K562 (cell line): Measurements from ENCODE around the gene TUT4. TPM values are rescaled to one million over a fixed set of nuclear protein-coding genes. Genes with fewer than 3 reads are reported as not detected.
A peak's percentile ranks its signal among the peaks of the same experiment; 100 is the strongest.

Source experiments
- ATAC-seq: fragments of 200-7000 bp; cut with Tn5 transposase; 3 replicates; pipeline ENCODE4 v1.9.1; 2020; ENCODE audit warnings: moderate library complexity
- BruUV-seq: library from RNA; stranded (reverse); fragments of 400-500 nt; replicated peaks from 2 replicates; lab custom pipeline; 2021; lab: Mats Ljungman, UMichigan
- CTCF ChIA-PET: fragments of 300-600 bp; formaldehyde crosslinking; extraction: SDS; loops from one replicate; lab custom pipeline; 2021; ENCODE audit warnings: low intra/inter-chr PET ratio; lab: Yijun Ruan, JAX
- POLR2A ChIA-PET: fragments of 300-600, 350-650 bp; sonication (Branson Sonifier 250); formaldehyde crosslinking; extraction: SDS; loops from one replicate; lab custom pipeline; 2021; ENCODE audit warnings: antibody characterized with exemption, inconsistent platforms; lab: Yijun Ruan, JAX
- DNase-seq, 4 experiments: peaks; one replicate each; pipeline versions ENCODE4 v3.0.0 to v3.0.0-alpha.2; 2011 to 2018; ENCODE audit warnings: low spot score in 3 of 4, mixed read lengths in 3 of 4; ENCODE audit errors: extremely low read depth in 1 of 4
- FAIRE-seq: peaks from 2 replicates; lab custom pipeline; 2011; peaks lifted over from hg19 to GRCh38; lab: Jason Lieb, UNC
- H2AFZ ChIP-seq: 2 replicates; pipeline ENCODE4 v1.6.0; 2011; ENCODE audit warnings: low read depth, low read length, control low read depth, inconsistent platforms
- H3K27ac ChIP-seq: fragments of 200-600 bp; 3 replicates; pipeline ENCODE4 v1.8.0; 2011; ENCODE audit warnings: low read depth, mild to moderate bottlenecking, control low read depth, inconsistent platforms, low read length, moderate library complexity, mixed read lengths; ENCODE audit errors: extremely low read depth
- H3K27me3 ChIP-seq, 2 experiments: fragments of 300-600 bp in 1 of 2; 2 replicates in 1 of 2; 3 replicates in 1 of 2; pipeline versions ENCODE4 v1.6.0 to v1.8.0; 2011; ENCODE audit warnings: inconsistent platforms in 2 of 2, low read length in 2 of 2, mild to moderate bottlenecking in 1 of 2, mixed read lengths in 1 of 2, moderate library complexity in 1 of 2; ENCODE audit not compliant: control insufficient read depth in 2 of 2, insufficient read depth in 2 of 2
- H3K36me3 ChIP-seq: fragments of 300-600 bp; 3 replicates; pipeline ENCODE4 v1.8.0; 2011; ENCODE audit warnings: mild to moderate bottlenecking, low read length, inconsistent platforms; ENCODE audit not compliant: control insufficient read depth, insufficient read depth
- H3K4me1 ChIP-seq, 2 experiments: fragments of 200-600 bp in 1 of 2; replicated peaks in 1 of 2; 2 replicates in 1 of 2; 3 replicates in 1 of 2; pipeline versions ENCODE4 v1.5.1 to v1.8.0; 2011; ENCODE audit warnings: inconsistent platforms in 2 of 2, low read length in 2 of 2, mild to moderate bottlenecking in 1 of 2, mixed read lengths in 1 of 2, moderate library complexity in 1 of 2; ENCODE audit not compliant: control insufficient read depth in 2 of 2, insufficient read depth in 2 of 2
- H3K4me2 ChIP-seq: 2 replicates; pipeline ENCODE4 v1.6.1; 2011; ENCODE audit warnings: low read length, control low read depth, inconsistent platforms, mixed read lengths; ENCODE audit not compliant: insufficient read depth
- H3K4me3 ChIP-seq: fragments of 200-600 bp; sonication (generic), shearing (Covaris generic); 2 replicates; pipeline ENCODE4 v1.5.1; 2016; ENCODE audit warnings: control low read depth, inconsistent platforms
- H3K79me2 ChIP-seq: fragments of 200-600 bp; 3 replicates; pipeline ENCODE4 v1.8.0; 2011; ENCODE audit warnings: low read length, inconsistent platforms; ENCODE audit not compliant: control insufficient read depth, insufficient read depth
- H3K9ac ChIP-seq, 2 experiments: 2 replicates each; pipeline versions ENCODE4 v1.6.0 to v1.6.1; 2011; ENCODE audit warnings: low read depth in 2 of 2, low read length in 2 of 2, control low read depth in 1 of 2, inconsistent platforms in 1 of 2, mild to moderate bottlenecking in 1 of 2, mixed read lengths in 1 of 2; ENCODE audit not compliant: insufficient read depth in 1 of 2
- H3K9me1 ChIP-seq: one replicate; pipeline ENCODE4 v1.6.0; 2011; ENCODE audit warnings: inconsistent platforms, mild to moderate bottlenecking, low read length, moderate library complexity; ENCODE audit not compliant: control insufficient read depth, insufficient read depth
- H3K9me3 ChIP-seq: replicated peaks from 2 replicates; pipeline ENCODE4 v1.5.1; 2011; ENCODE audit warnings: low read depth, low read length, inconsistent platforms; ENCODE audit not compliant: control insufficient read depth, insufficient read depth
- H4K20me1 ChIP-seq: replicated peaks from 2 replicates; pipeline ENCODE4 v1.6.1; 2011; ENCODE audit warnings: low read length, inconsistent platforms, mixed read lengths; ENCODE audit not compliant: control insufficient read depth, insufficient read depth
- ADNP ChIP-seq: fragments of 200-800 bp; sonication (Bioruptor generic); IDR thresholded peaks from 2 replicates; pipeline ENCODE4 v1.6.1; 2016; ENCODE audit warnings: missing genetic modification characterization, missing compliant biosample characterization
- ATF7 ChIP-seq: fragments of 450-650 bp; IDR thresholded peaks from 2 replicates; pipeline ENCODE4 v1.7.1; 2014; ENCODE audit warnings: mild to moderate bottlenecking, moderate library complexity
- L3MBTL2 ChIP-seq: fragments of 450-650 bp; IDR thresholded peaks from 2 replicates; pipeline ENCODE4 v1.6.1; 2016; ENCODE audit warnings: mild to moderate bottlenecking, moderate library complexity
- NCOA4 ChIP-seq: fragments of 450-650 bp; IDR thresholded peaks from 2 replicates; pipeline ENCODE4 v1.6.1; 2018; ENCODE audit warnings: mild to moderate bottlenecking; ENCODE audit not compliant: partially characterized antibody
- NONO ChIP-seq, 2 experiments: fragments of 200-400 bp in 1 of 2; fragments of 450-650 bp in 1 of 2; formaldehyde crosslinking in 1 of 2; IDR thresholded peaks; 2 replicates each; pipeline ENCODE4 v1.6.1; 2017; ENCODE audit warnings: low read depth in 2 of 2, mild to moderate bottlenecking in 2 of 2, moderate library complexity in 2 of 2, low read length in 1 of 2
- PCBP2 ChIP-seq: fragments of 200-400 bp; formaldehyde crosslinking; IDR thresholded peaks from 2 replicates; pipeline ENCODE4 v1.6.1; 2018; ENCODE audit warnings: low read length, low read depth, mild to moderate bottlenecking, moderate library complexity; ENCODE audit not compliant: poor library complexity, severe bottlenecking
- RNF219 ChIP-seq: fragments of 250-450 bp; sonication (Bioruptor Pico); IDR thresholded peaks from 2 replicates; pipeline ENCODE4 v1.5.0; 2022; ENCODE audit warnings: mild to moderate bottlenecking
- SOX6 ChIP-seq: fragments of 450-650 bp; IDR thresholded peaks from 2 replicates; pipeline ENCODE4 v1.6.1; 2014; ENCODE audit warnings: mild to moderate bottlenecking
- ZBTB12 ChIP-seq: fragments of 250-450 bp; sonication (Bioruptor Pico); IDR thresholded peaks from 2 replicates; pipeline ENCODE4 v1.4.0; 2020
- ZFX ChIP-seq: sonication (generic); formaldehyde crosslinking; IDR thresholded peaks from 2 replicates; pipeline ENCODE4 v1.8.0; 2022; ENCODE audit warnings: mild to moderate bottlenecking, missing genetic modification reagents, moderate library complexity
- ZKSCAN1 ChIP-seq: fragments of 150-350 bp; IDR thresholded peaks from 2 replicates; pipeline ENCODE4 v1.6.1; 2016; ENCODE audit warnings: low read depth, low read length
- ZNF174 ChIP-seq: fragments of 250-450 bp; sonication (Bioruptor Pico); IDR thresholded peaks from 2 replicates; pipeline ENCODE4 v1.4.0; 2020; ENCODE audit warnings: mild to moderate bottlenecking
- ZNF408 ChIP-seq: fragments of 250-450 bp; sonication (Bioruptor Pico); IDR thresholded peaks from 2 replicates; pipeline ENCODE4 v1.4.0; 2020; ENCODE audit warnings: low read depth, mild to moderate bottlenecking, moderate library complexity
- ZNF696 ChIP-seq: fragments of 250-450 bp; sonication (Bioruptor Pico); conservative IDR thresholded peaks from 2 replicates; pipeline ENCODE4 v1.4.0; 2020; ENCODE audit warnings: mild to moderate bottlenecking, moderate library complexity
- WGBS: fragments of 100-300 bp; shearing (Covaris generic); methylation state at CpG from one replicate; pipeline ENCODE4 v1.1.6; 2016; ENCODE audit warnings: low coverage, mixed read lengths; ENCODE audit not compliant: insufficient coverage; ENCODE audit errors: missing lambda C conversion rate; 5-methylcytosine and 5-hydroxymethylcytosine counted together
- in situ Hi-C: fragments of 300-500 bp; cut with MboI; formaldehyde crosslinking; loops from 4 replicates; pipeline ENCODE4 v1.15.0; 2018; ENCODE audit warnings: inconsistent platforms, mixed read lengths
- intact Hi-C: fragments of 100-400 bp; cut with micrococcal nuclease; formaldehyde crosslinking; loops from 2 replicates; pipeline ENCODE4 v1.14.2; 2022
- polyA plus RNA-seq, 8 experiments: library from polyadenylated mRNA; depleted of rRNA in 4 of 8; stranded (reverse) in 5 of 8; unstranded in 3 of 8; fragments of >200 nt; fragmentation: Nextera tagmentation in 2 of 8; fragmentation: Illumina TruSeq in 1 of 8; extraction: Ambion mirVana in 2 of 8; extraction: Trizol in 1 of 8; gene quantifications; 2 replicates each; pipeline versions ENCODE4 v1.2.1 to v1.2.3, GENCODE V29; 2011 to 2014; ENCODE audit warnings: inconsistent platforms in 1 of 8, missing spikeins in 1 of 8
- total RNA-seq, 7 experiments: library from RNA; depleted of rRNA in 6 of 7; stranded (reverse); fragments of >200 nt in 6 of 7; fragmentation: Illumina TruSeq in 2 of 7; extraction: Trizol in 2 of 7; gene quantifications; 2 replicates each; pipeline versions ENCODE4 v1.2.1 to v1.2.3, GENCODE V29; 2011 to 2021; ENCODE audit warnings: low replicate concordance in 1 of 7
- TF ChIP-seq, protein P1 (sequence below): fragments of 450-650 bp; IDR thresholded peaks from 2 replicates; pipeline ENCODE4 v1.6.1; 2016; ENCODE audit warnings: mild to moderate bottlenecking
- TF ChIP-seq, protein P2 (sequence below): fragments of 450-650 bp; IDR thresholded peaks from 2 replicates; pipeline ENCODE4 v1.6.1; 2017; ENCODE audit warnings: mild to moderate bottlenecking, moderate library complexity

Gene TUT4
- total and polyA plus RNA-seq, 9 of the 15 experiments (the other 6 are each of a cell fraction or from before 2014, with no cell fraction given) = 15.8 to 53.5 (median 36.7) TPM

DNA sequence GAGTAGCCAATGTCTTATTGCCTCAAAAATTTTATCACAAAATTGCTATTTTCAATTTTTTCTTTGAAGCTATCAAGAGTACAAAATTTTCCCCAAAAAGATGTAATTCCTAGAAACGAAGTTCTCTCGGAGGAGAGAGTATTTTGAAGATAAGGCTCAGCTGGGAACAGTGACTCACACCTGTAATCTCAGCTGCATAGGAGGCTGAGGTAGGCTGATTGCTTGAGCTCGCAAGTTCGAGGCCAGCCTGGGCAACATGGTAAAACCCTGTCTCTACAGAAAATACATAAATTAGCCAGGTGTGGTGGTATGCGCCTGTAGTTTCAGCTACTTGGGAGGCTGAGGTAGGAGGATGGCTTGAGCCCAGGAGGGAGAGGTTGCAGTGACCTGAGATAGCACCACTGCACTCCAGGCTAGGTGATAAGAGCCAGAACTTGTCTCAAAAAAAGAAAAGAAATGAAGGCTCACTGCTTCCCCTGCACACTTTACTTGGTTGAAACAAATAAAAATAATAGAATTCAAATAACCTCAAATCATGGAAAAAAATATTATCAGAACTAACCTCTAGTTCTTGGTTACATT is 22.2 kb downstream of the TUT4 start:
- CTCF ChIA-PET = no interaction called here
- ATAC-seq (peak; percentile 31), FAIRE-seq (peak; percentile 75), DNase-seq (peak in 2 of 4 experiments; percentile 25 to 66)
- no TSS peak for BruUV-seq
- Histone ChIP-seq H3K36me3 (peaks cover 8% of the 10 kb centered on the region; the same call in 1 of the 3 replicates), H3K27ac (no peak overlapping the region), H3K27me3 (no peaks in the 10 kb centered on the region), H4K20me1 (no peaks in the 10 kb centered on the region), H3K9me3 (0 out of 2 replicates have a peak, but pooled peaks cover 2% of the 10 kb centered on the region), H3K4me2 (no peak overlapping the region), H3K9ac (no peak overlapping the region), H3K4me3 (no peak overlapping the region), H3K79me2 (peaks cover 70% of the 10 kb centered on the region), H2AFZ (no peak overlapping the region), H3K4me1 (peaks cover 13 to 14% of the 10 kb centered on the region in 2 experiments), H3K9me1 (no peaks in the 10 kb centered on the region)
- intact Hi-C loops (no loop called here), in situ Hi-C loops (no loop called here)
- POLR2A ChIA-PET = interaction anchor here (0.8 to 1.3 kb wide), 6 partner anchors 9 to 36 kb away, joined by 3 to 4 read pairs (median 3); partner anchors contain the start of gene TUT4
- 16% methylated on average over 5 of the region's 5 CpGs for WGBS
- TF ChIP-seq, protein P1, sequence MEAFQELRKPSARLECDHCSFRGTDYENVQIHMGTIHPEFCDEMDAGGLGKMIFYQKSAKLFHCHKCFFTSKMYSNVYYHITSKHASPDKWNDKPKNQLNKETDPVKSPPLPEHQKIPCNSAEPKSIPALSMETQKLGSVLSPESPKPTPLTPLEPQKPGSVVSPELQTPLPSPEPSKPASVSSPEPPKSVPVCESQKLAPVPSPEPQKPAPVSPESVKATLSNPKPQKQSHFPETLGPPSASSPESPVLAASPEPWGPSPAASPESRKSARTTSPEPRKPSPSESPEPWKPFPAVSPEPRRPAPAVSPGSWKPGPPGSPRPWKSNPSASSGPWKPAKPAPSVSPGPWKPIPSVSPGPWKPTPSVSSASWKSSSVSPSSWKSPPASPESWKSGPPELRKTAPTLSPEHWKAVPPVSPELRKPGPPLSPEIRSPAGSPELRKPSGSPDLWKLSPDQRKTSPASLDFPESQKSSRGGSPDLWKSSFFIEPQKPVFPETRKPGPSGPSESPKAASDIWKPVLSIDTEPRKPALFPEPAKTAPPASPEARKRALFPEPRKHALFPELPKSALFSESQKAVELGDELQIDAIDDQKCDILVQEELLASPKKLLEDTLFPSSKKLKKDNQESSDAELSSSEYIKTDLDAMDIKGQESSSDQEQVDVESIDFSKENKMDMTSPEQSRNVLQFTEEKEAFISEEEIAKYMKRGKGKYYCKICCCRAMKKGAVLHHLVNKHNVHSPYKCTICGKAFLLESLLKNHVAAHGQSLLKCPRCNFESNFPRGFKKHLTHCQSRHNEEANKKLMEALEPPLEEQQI = peak; percentile 86; the same call in 1 of the 2 replicates
- TF ChIP-seq ADNP (tag) (peak; percentile 93), NCOA4 (no peak), ZKSCAN1 (no peak), PCBP2 (no peak), NONO (IDR thresholded peaks at IDR 0.05; ENCODE audit: low read depth in 2 of 2, low read length in 1 of 2) (no peak), ZNF174 (CRISPR knock-in tag) (no peak), RNF219 (CRISPR knock-in tag) (no peak), ATF7 (0 out of 2 replicates have a peak, but pooled peaks have one; percentile 23), ZBTB12 (CRISPR knock-in tag) (no peak), ZNF408 (no peak), ZNF696 (CRISPR knock-in tag) (no peak), ZFX (CRISPR knock-in tag) (no peak), SOX6 (0 out of 2 replicates have a peak, but pooled peaks have one; percentile 8), L3MBTL2 (no peak)
- TF ChIP-seq, protein P2, sequence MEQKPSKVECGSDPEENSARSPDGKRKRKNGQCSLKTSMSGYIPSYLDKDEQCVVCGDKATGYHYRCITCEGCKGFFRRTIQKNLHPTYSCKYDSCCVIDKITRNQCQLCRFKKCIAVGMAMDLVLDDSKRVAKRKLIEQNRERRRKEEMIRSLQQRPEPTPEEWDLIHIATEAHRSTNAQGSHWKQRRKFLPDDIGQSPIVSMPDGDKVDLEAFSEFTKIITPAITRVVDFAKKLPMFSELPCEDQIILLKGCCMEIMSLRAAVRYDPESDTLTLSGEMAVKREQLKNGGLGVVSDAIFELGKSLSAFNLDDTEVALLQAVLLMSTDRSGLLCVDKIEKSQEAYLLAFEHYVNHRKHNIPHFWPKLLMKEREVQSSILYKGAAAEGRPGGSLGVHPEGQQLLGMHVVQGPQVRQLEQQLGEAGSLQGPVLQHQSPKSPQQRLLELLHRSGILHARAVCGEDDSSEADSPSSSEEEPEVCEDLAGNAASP = no peak
